Panc1 (cell line): ENCODE measurements around the gene PLPP1. TPM values are rescaled to one million over a fixed set of nuclear protein-coding genes. Genes with fewer than 3 reads are reported as not detected.

ENCODE experiments used
- ATAC-seq: fragments of 200-7000 bp; cut with Tn5 transposase; 2 replicates; pipeline ENCODE4 v1.9.1; 2020; ENCODE audit warnings: mild to moderate bottlenecking, moderate library complexity
- BruUV-seq: library from RNA; stranded (reverse); fragments of 400-500 nt; replicated peaks from 2 replicates; lab custom pipeline; 2021; lab: Mats Ljungman, UMichigan
- CTCF ChIA-PET: fragments of 300-600 bp; sonication (Branson Sonifier 250); formaldehyde crosslinking; loops from one replicate; lab custom pipeline; 2022; ENCODE audit warnings: antibody characterized with exemption; lab: Charles Lee
- POLR2A ChIA-PET: fragments of 300-600 bp; sonication (Branson Sonifier 250); formaldehyde crosslinking; loops from one replicate; lab custom pipeline; 2022; ENCODE audit warnings: antibody characterized with exemption; lab: Charles Lee
- DNase-seq: peaks from one replicate; pipeline ENCODE4 v3.0.0-alpha.2; 2010; ENCODE audit warnings: low read depth, low spot score
- H3K27ac ChIP-seq: 2 replicates; pipeline ENCODE4 v1.5.1; 2011; ENCODE audit warnings: mild to moderate bottlenecking, low read length, inconsistent platforms
- H3K27me3 ChIP-seq: fragments of 200-500 bp; sonication (Bioruptor generic); 2 replicates; pipeline ENCODE4 v1.6.0; 2014; ENCODE audit warnings: low read length, inconsistent platforms; ENCODE audit not compliant: control insufficient read depth, insufficient read depth
- H3K36me3 ChIP-seq: fragments of 200-500 bp; sonication (Bioruptor generic); 2 replicates; pipeline ENCODE4 v1.5.1; 2014; ENCODE audit warnings: inconsistent platforms, mild to moderate bottlenecking, low read length, moderate library complexity; ENCODE audit not compliant: control insufficient read depth, insufficient read depth
- H3K4me1 ChIP-seq: 2 replicates; pipeline ENCODE4 v1.5.1; 2011; ENCODE audit warnings: inconsistent platforms, mild to moderate bottlenecking, low read length, moderate library complexity; ENCODE audit not compliant: control insufficient read depth, insufficient read depth
- H3K4me3 ChIP-seq, 2 experiments: 2 replicates each; pipeline ENCODE4 v1.5.1; 2011 to 2012; ENCODE audit warnings: low read depth in 2 of 2, low read length in 2 of 2, mild to moderate bottlenecking in 2 of 2, inconsistent platforms in 1 of 2, moderate library complexity in 1 of 2
- H3K9me3 ChIP-seq: fragments of 200-500 bp; sonication (Bioruptor generic); 2 replicates; pipeline ENCODE4 v1.5.1; 2014; ENCODE audit warnings: low read depth, mild to moderate bottlenecking, inconsistent platforms, low read length, moderate library complexity; ENCODE audit not compliant: control insufficient read depth, insufficient read depth
- CTCF ChIP-seq: fragments of 450-650 bp; IDR thresholded peaks from 2 replicates; pipeline ENCODE4 v1.5.1; 2017; ENCODE audit warnings: mild to moderate bottlenecking
- POLR2AphosphoS5 ChIP-seq: IDR thresholded peaks from 2 replicates; pipeline ENCODE4 v1.6.1; 2012; ENCODE audit warnings: mild to moderate bottlenecking, low read depth, low read length, moderate library complexity
- REST ChIP-seq, 2 experiments: IDR thresholded peaks; 2 replicates each; pipeline ENCODE4 v1.6.1; 2011 to 2012; ENCODE audit warnings: low read depth in 2 of 2, control low read depth in 1 of 2, low read length in 1 of 2, mild to moderate bottlenecking in 1 of 2, moderate library complexity in 1 of 2; ENCODE audit not compliant: insufficient read depth in 1 of 2
- SIN3A ChIP-seq: IDR thresholded peaks from 2 replicates; pipeline ENCODE4 v1.6.1; 2012; ENCODE audit warnings: low read depth, mild to moderate bottlenecking, low read length, moderate library complexity, borderline replicate concordance; ENCODE audit not compliant: insufficient read depth
- TCF7L2 ChIP-seq: IDR thresholded peaks from 2 replicates; pipeline ENCODE4 v1.6.1; 2011; ENCODE audit warnings: mild to moderate bottlenecking, low read depth, low read length, inconsistent platforms
- in situ Hi-C: cut with HindIII; loops from 2 replicates; pipeline ENCODE4 v1.10.0; 2016; ENCODE audit warnings: low sequenced_read_pairs, low pct_unique_long_range_greater_than_20kb
- intact Hi-C: fragments of 100-400 bp; cut with micrococcal nuclease; formaldehyde crosslinking; loops from one replicate; pipeline ENCODE4 v1.10.0; 2022; ENCODE audit not compliant: unreplicated experiment
- total RNA-seq: library from RNA; stranded (reverse); gene quantifications from one replicate; pipeline ENCODE4 v1.2.1, GENCODE V29; 2021; ENCODE audit not compliant: unreplicated experiment

Gene PLPP1
- total RNA-seq, 1 experiment from 2014 or later, result 35.7 TPM

GRCh38 chr5:55416306-55416705 lies 118.5 kb downstream of the PLPP1 start:
- no peak for DNase-seq
- no TSS peak for BruUV-seq
- Histone ChIP-seq H3K27me3 (no peaks in the 10 kb centered on the region), H3K4me3 (no peak overlapping the region), H3K27ac (no peak overlapping the region), H3K9me3 (no peaks in the 10 kb centered on the region), H3K36me3 (peaks cover 24% of the 10 kb centered on the region), H3K4me1 (no peaks in the 10 kb centered on the region)
- intact Hi-C loops (no loop called here), in situ Hi-C loops (no loop called here)
- no peak for ATAC-seq
- ChIA-PET POLR2A (no interaction called here), CTCF (no interaction called here)
- TF ChIP-seq POLR2AphosphoS5 (no peak), SIN3A (no peak), CTCF (no peak), TCF7L2 (no peak), REST (IDR thresholded peaks at IDR 0.05; ENCODE audit: insufficient read depth in 1 of 2, low read depth in 2 of 2, low read length in 1 of 2) (no peak)

- no peak overlapping the region for H3K27ac ChIP-seq
- H3K27me3 ChIP-seq, result no peaks in the 10 kb centered on the region
- POLR2A ChIA-PET, result no interaction called here
- CTCF ChIA-PET, result no interaction called here
- no peaks in the 10 kb centered on the region for H3K9me3 ChIP-seq
- intact Hi-C loops, result no loop called here
- BruUV-seq, result no TSS peak
- peaks cover 35% of the 10 kb centered on the region for H3K36me3 ChIP-seq
- H3K4me3 ChIP-seq, result no peak overlapping the region
- TF ChIP-seq REST (IDR thresholded peaks at IDR 0.05; ENCODE audit: insufficient read depth in 1 of 2, low read depth in 2 of 2, low read length in 1 of 2) (no peak), TCF7L2 (no peak), POLR2AphosphoS5 (no peak), SIN3A (no peak), CTCF (no peak)
- in situ Hi-C loops, result no loop called here
- H3K4me1 ChIP-seq, result no peaks in the 10 kb centered on the region
- ATAC-seq, result no peak
- DNase-seq, result no peak
Observed at GRCh38 chr5:55415071-55415470, 119.7 kb downstream of the PLPP1 start.
